ENCODE measurements around the gene ZNRF1. TPM values are rescaled to one million over a fixed set of nuclear protein-coding genes. Genes with fewer than 3 reads are reported as not detected.
A peak's percentile ranks its signal among the peaks of the same experiment; 100 is the strongest.

Gene ZNRF1
- total RNA-seq, 4 donors from 2014 or later: 12.8 to 24.1 (median 19.0) TPM

GRCh38 chr16:74991593-74992403 is 7.0 kb upstream of the ZNRF1 start:
- no peaks in the 10 kb centered on the region for H3K36me3 ChIP-seq
- no peak for ATAC-seq
- H3K27me3 ChIP-seq: no peaks in the 10 kb centered on the region
- no peak overlapping the region for H3K4me3 ChIP-seq
- WGBS, 2 donors (ENCODE audit: low coverage in 1 of 2): 33 to 69% methylated on average over 2 to 11 of the region's 13 CpGs
- H3K9me3 ChIP-seq: no peaks in the 10 kb centered on the region
- H3K4me1 ChIP-seq: no peaks in the 10 kb centered on the region
- TF ChIP-seq EP300 (IDR thresholded peaks at IDR 0.05) (no peak), CTCF (IDR thresholded peaks at IDR 0.05) (no peak), POLR2AphosphoS5 (IDR thresholded peaks at IDR 0.05) (no peak), POLR2A (IDR thresholded peaks at IDR 0.05) (no peak)
- peak overlapping the region in 2 of 4 donors; percentile 45 to 49 for H3K27ac ChIP-seq

DNA sequence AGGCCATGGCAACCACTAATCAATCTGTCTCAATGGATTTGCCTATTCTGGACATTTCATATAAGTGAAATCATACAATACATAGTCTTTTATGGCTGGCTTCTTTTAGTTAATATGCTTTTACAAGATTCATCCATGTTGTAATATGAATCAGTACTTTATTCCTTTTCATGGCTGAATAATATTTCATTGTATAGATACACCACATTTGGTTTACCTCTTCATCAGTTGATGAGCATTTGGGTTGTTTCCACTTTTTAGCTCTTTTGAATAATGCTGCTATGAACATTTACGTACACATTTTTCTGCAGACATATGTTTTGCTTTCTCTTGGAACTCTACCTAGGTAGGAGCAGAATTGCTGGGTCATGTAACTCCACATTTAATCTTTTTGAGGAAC is 2.8 kb upstream of the ZNRF1 start:
- Histone ChIP-seq H3K27me3 (no peaks in the 10 kb centered on the region), H3K27ac (no peak overlapping the region), H3K4me3 (no peak overlapping the region), H3K4me1 (peaks cover 0 to 24% (median 9%) of the 10 kb centered on the region in 3 donors), H3K36me3 (no peaks in the 10 kb centered on the region), H3K9me3 (no peaks in the 10 kb centered on the region)
- TF ChIP-seq POLR2A (IDR thresholded peaks at IDR 0.05) (no peak), EP300 (IDR thresholded peaks at IDR 0.05) (no peak), CTCF (IDR thresholded peaks at IDR 0.05) (no peak), POLR2AphosphoS5 (IDR thresholded peaks at IDR 0.05) (no peak)
- ATAC-seq: no peak
- 100% methylated on average over 1 of the region's 1 CpG for WGBS, 2 donors (ENCODE audit: low coverage in 1 of 2)

- Histone ChIP-seq H3K4me3 (no peak overlapping the region), H3K27me3 (no peaks in the 10 kb centered on the region), H3K4me1 (peaks cover 0 to 34% (median 9%) of the 10 kb centered on the region in 3 donors), H3K9me3 (no peaks in the 10 kb centered on the region), H3K27ac (no peak overlapping the region), H3K36me3 (no peaks in the 10 kb centered on the region)
- no peak for TF ChIP-seq CTCF (IDR thresholded peaks at IDR 0.05)
- no peak for TF ChIP-seq POLR2A (IDR thresholded peaks at IDR 0.05)
- TF ChIP-seq EP300 (IDR thresholded peaks at IDR 0.05): no peak
- no peak for TF ChIP-seq POLR2AphosphoS5 (IDR thresholded peaks at IDR 0.05)
- 74 to 100% methylated on average over 2 to 8 of the region's 8 CpGs for WGBS, 2 donors (ENCODE audit: low coverage in 1 of 2)
- ATAC-seq: no peak
Measured at GRCh38 chr16:74997042-74997491, 1.8 kb upstream of the ZNRF1 start.

DNA sequence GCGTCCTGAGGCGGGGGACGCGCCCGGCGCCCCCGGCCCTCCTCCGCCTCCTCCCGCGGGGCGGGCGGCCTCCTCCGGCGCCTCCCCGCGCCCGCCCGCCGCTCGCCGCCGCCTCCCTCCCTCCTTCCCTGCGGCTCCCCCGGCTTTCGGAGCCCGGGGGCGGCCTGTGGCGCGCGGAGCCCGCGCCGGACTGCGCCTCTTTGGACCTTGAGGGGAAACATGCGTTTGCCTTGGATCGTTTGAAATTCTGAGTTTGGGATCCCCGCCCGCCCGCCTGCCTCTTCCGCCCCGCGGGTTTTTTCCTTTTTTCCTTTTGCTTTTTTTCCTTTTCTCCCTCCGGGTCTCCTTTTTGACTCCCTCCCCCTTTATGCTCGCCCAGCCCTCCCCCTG is 390 bp downstream of the ZNRF1 start:
- Histone ChIP-seq H3K36me3 (no peaks in the 10 kb centered on the region), H3K4me3 (peak overlapping the region; percentile 51 to 82), H3K4me1 (peaks cover 0 to 42% (median 9%) of the 10 kb centered on the region in 3 donors), H3K9me3 (no peaks in the 10 kb centered on the region), H3K27me3 (no peaks in the 10 kb centered on the region), H3K27ac (peak overlapping the region; percentile 0 to 93 (median 89))
- TF ChIP-seq CTCF (IDR thresholded peaks at IDR 0.05) (no peak), EP300 (IDR thresholded peaks at IDR 0.05) (no peak), POLR2AphosphoS5 (IDR thresholded peaks at IDR 0.05) (no peak), POLR2A (IDR thresholded peaks at IDR 0.05) (no peak)
- WGBS, 2 donors (ENCODE audit: low coverage in 1 of 2): 0% methylated on average over 15 of the region's 44 CpGs; no CpG with 5 or more reads in 1 of the 2 donors
- peak; percentile 68 for ATAC-seq
